Raji (cell line): ENCODE measurements around the gene LASP1.

Experiments
- POLR2A ChIP-seq: IDR thresholded peaks from 2 replicates; pipeline ENCODE4 v1.6.1; 2011; ENCODE audit warnings: low read depth, low read length, control low read depth; ENCODE audit not compliant: insufficient read depth

The LASP1 gene

GRCh38 chr17:38892620-38893019, 22.8 kb downstream of the LASP1 start:
- TF ChIP-seq POLR2A: no peak

DNA sequence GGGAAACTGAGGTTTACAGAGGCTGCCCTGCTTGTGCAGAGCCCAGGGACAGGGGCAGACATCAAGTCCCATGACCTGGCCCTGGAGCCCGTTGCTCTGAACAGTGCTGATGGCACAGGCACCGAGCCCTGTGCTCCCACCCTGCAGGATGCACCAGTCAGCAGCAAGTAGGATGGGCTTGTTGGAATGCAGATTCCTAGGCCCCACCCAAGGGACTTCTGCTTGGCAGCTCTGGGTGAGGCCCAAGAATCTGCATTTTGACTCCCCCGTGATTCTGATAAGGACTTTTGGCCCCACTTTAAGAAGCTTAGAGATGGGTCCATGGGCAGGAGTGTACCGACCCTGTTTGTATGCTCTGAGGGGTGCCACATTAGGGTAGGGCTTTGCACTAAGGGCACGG, 23.3 kb downstream of the LASP1 start:
- no peak for TF ChIP-seq POLR2A

- no peak for TF ChIP-seq POLR2A
Measured at GRCh38 chr17:38893607-38894006, 23.7 kb downstream of the LASP1 start.

DNA sequence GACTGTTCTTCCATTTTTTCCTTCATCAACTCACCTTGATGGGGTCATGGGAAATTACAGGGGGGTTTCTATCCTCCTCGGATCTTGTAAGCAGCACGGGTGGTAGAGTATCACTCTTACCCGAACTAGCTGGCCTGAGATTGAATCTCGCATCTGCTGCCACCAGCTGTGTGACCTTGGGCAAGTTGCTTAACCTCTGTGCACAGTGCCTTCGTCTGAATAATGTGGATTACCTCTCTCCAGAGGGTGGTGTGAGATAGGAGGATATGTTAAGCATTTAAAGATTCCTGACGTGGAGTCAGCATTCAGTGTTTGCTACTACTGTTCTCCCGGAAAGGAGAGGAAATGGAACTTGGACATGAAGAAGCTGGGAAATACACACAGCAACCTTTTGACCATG, 24.4 kb downstream of the LASP1 start:
- TF ChIP-seq POLR2A: no peak

GRCh38 chr17:38896346-38896954, 26.6 kb downstream of the LASP1 start:
- no peak for TF ChIP-seq POLR2A

DNA sequence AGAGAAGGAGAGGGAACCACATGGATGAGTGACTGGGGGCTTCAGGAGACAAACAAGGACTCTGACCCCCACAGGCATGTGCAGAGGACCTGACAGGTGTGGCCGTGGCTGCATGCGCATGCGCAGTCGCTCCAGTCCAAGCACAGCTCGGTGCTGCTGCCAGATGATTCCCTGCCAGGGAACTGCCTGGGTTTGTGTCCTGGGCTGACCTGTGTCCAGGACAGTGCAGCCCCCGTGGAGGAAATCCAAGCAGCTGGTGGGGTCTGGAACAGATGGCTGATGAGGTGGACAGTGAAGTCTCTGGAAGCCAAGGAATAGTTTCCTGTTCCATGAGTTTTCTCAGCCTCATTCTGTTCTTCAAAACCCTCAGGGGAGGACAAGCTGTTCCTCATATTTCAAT, 27.3 kb downstream of the LASP1 start:
- TF ChIP-seq POLR2A: no peak

DNA sequence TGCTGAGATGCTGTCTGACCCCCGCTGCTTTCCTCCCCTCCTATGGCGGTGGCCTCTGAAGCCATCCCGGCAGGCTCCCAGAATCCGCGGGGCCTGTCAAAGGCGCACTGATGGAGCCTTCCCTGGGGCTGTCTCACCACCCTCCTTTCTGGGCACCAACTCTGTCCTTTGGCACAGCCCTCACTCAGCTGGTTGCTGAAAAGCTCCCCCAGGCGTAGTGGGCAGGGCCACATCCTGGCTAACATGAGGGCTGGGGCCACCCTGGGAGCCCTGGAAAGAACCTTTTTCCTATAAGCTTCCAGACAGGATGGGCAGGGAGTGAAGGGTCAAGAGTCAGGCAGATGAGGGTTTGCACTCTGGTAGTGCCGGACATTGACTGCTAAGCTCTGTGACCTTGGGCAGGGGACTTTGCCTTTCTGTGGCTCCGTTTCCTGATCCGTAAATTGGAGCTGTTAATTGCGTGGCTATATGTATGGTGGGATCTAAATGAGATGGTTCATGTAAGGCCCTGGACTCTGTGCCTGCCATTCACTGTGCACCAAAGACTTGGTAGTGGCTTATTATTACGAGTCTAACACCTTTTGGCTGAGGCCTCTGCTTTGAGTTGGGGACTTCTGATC, 27.9 kb downstream of the LASP1 start:
- TF ChIP-seq POLR2A: no peak

GRCh38 chr17:38898291-38898679, 28.4 kb downstream of the LASP1 start:
- TF ChIP-seq POLR2A: no peak

GRCh38 chr17:38898812-38899348, 29.0 kb downstream of the LASP1 start:
- TF ChIP-seq POLR2A: peak; percentile 34; the same call in 1 of the 2 replicates

GRCh38 chr17:38899421-38899820, 29.6 kb downstream of the LASP1 start:
- TF ChIP-seq POLR2A: no peak

DNA sequence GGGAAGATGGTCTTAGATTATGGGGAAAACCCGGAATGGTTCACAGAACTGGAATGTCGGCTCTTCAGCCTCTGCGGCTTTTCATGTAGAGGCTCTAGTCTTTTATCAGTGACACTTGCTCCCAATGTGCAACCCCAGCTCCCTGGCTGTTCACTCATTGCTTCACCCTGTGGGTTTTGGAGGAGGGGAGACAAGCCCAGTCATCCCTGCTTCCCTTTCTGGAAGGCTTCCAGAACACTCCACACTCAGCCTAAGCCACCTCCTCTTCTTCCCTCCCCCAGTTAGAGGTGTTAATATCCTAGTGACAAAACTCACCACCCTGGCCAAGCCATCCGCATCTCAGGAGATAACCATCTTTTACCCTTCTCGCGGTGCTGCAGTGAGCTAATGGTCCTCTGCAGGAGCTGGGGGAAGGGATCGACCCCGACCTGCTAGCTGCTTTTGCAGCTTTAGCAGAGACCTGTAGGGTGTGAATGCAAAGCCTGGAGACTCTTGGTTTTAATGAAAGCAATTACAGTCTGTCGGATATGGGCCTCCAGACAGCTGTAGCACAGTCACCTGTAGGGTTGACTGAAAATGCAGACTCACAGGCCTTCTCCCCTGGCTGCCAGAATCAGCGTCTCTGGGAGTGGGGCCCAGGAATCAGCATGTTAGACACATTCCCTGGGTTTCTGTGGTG, 31.3 kb downstream of the LASP1 start:
- TF ChIP-seq POLR2A: no peak

DNA sequence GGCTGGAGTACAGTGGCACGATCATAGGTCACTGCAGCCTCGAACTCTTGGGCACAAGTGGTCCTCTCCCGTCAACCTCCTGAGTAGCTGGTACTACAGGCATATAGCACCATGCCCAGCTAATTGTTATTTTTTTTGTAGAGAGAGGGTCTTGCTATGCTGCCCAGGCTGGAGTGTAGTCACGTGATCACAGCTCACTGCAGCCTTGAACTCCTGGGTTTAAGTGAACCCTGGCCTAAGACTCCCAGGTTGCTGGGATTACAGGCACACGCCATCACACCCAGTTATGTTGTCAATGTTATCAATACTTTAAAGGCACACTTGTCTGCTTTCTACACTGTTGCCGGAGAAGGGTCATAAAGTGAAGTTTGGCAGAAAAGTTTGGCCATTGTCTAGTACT, 33.5 kb downstream of the LASP1 start:
- TF ChIP-seq POLR2A: no peak

- no peak for TF ChIP-seq POLR2A
Measured at GRCh38 chr17:38904892-38905291, 35.0 kb downstream of the LASP1 start.

DNA sequence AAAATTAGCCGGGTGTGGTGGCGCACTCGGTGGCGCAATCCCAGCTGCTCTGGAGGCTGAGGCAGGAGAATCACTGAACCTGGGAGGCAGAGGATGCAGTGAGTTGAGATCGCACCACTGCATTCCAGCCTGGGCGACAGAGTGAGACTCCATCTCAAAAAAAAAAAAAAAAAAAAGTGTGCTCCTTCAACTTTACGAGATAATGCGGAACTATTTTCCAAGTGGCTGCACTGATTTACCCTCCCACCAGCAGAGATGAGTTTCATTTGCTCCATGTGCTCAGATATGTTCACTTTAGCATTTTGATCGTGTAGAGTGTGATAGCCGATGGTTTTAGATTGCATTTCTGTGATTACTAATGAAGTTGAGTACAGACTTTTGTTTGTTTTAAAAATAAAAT, 35.5 kb downstream of the LASP1 start:
- TF ChIP-seq POLR2A: no peak

- peak; percentile 9; the same call in 1 of the 2 replicates for TF ChIP-seq POLR2A
Measured at GRCh38 chr17:38906460-38907228, 36.8 kb downstream of the LASP1 start.
